GM18873 (cell line): ENCODE results near the gene NCAPH2.
A peak's percentile ranks its signal among the peaks of the same experiment; 100 is the strongest.

Experiments
- ATAC-seq: cut with Tn5 transposase; IDR thresholded peaks from one replicate; pipeline ENCODE4 v1.9.1; 2021; ENCODE audit warnings: mild to moderate bottlenecking, moderate library complexity, moderate number of reproducible peaks; ENCODE audit not compliant: unreplicated experiment, low FRiP score

Gene NCAPH2

GRCh38 chr22:50545522-50546325 lies 37.7 kb downstream of the NCAPH2 start, which contains the start of gene KLHDC7B:
Gene KLHDC7B (plus strand): TSS chr22:50545899. CDS start chr22:50546244, 345 bp downstream.
- no peak for ATAC-seq

DNA sequence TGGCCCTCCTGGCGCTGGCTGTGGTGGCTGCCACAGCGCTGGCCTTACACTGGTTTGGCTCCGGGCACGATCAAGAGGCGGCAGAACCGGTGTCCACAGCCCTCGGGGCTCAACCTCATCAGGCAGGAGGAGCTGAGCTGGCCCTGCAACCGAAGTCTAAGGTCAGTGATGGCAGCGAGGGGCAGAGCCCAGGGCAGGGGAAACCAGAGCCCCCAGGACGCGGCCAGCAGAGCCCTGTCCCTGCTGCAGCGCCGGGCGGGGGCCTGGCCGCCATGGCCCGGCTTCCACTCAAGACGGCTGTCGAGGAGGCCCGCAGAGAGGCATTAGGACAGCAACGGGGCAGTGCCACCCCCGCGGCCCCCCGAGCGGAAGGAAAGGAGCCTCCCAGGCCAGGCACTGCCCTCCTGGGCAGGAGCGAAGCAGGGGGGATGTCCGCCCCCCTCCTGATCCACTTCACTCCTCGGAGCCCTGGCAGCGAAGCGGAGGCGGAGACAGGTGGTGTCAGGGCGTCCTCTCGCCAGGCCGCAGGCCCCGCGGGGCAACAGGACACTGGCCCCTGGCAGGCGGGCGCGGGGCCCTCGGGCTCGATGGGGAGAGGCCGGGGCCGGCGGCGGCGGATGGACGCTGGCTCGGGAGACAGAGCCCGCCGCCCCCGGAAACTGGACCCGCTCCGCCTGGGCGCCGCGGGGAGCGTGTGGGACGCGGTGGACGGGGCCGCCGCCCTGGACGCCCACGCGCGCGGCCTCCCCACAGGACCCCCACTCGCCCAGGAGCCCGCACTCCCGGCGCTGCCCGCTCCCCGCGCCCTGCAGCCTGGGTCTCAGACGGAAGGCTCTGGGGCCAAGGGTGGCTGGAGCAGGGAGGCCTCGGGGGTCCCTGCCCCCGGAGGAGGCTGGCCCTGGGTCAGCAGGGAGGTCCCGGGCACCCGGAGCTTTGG lies 38.6 kb downstream of the NCAPH2 start:
- no peak for ATAC-seq

GRCh38 chr22:50547263-50547985 lies 39.4 kb downstream of the NCAPH2 start:
- no peak for ATAC-seq

- no peak for ATAC-seq
These were observed 40.3 kb downstream of the NCAPH2 start for GRCh38 chr22:50548040-50548920.

DNA sequence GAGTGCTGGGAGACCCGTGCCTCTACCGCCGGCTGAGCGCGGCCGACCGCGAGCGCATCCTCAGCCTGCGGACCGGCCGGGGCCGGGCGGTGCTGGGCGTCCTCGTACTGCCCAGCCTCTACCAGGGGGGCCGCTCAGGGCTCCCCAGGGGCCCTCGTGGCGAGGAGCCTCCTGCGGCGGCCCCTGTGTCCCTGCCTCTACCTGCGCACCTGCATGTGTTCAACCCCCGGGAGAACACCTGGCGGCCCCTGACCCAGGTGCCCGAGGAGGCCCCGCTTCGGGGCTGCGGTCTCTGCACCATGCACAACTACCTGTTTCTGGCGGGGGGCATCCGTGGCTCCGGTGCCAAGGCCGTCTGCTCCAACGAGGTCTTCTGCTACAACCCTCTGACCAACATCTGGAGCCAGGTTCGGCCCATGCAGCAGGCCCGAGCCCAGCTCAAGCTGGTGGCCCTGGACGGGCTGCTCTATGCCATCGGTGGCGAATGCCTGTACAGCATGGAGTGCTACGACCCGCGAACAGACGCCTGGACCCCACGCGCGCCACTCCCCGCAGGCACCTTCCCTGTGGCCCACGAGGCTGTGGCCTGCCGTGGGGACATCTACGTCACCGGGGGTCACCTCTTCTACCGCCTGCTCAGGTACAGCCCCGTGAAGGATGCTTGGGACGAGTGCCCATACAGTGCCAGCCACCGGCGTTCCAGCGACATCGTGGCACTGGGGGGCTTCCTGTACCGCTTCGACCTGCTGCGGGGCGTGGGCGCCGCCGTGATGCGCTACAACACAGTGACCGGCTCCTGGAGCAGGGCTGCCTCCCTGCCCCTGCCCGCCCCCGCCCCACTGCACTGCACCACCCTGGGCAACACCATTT lies 41.1 kb downstream of the NCAPH2 start:
- ATAC-seq: no peak

DNA sequence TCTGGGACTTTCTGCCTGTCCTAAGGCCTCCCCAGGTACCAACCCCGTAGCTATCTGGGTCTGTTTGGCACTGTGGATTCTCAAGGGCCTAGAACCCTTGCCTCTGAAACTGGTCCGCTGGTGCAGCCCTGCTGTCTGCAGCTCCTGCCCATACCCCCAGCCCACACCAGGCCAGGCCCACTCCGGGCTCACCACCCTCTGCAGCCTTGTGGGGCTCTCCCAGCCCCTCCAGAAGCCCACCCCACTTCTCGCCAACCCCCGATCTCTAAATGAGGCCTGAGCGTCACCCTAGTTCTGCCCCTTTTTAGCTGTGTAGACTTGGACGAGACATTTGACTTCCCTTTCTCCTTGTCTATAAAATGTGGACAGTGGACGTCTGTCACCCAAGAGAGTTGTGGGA lies 42.4 kb downstream of the NCAPH2 start:
- ATAC-seq: no peak

GRCh38 chr22:50551160-50551752 lies 43.2 kb downstream of the NCAPH2 start:
- no peak for ATAC-seq

- no peak for ATAC-seq
These were observed 45.3 kb downstream of the NCAPH2 start for GRCh38 chr22:50553310-50553709.

DNA sequence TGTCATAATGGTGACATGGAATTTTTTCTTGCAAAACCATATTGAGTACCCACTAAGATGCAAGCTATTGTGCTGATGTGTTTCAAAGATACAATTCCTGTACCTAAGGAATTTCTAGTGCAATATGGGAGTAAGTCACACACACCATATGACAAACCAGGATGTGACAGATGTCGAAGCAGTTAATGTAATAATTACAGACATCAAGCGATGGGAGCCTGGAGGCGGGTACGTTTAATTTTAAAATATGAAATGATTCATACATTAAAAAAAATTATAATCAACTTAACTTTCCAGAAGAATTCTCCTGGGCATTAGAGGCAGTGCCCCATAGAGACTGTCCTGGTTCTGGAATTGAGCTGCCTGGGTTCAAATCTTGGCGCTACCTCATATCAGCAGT lies 48.7 kb downstream of the NCAPH2 start:
- no peak for ATAC-seq

DNA sequence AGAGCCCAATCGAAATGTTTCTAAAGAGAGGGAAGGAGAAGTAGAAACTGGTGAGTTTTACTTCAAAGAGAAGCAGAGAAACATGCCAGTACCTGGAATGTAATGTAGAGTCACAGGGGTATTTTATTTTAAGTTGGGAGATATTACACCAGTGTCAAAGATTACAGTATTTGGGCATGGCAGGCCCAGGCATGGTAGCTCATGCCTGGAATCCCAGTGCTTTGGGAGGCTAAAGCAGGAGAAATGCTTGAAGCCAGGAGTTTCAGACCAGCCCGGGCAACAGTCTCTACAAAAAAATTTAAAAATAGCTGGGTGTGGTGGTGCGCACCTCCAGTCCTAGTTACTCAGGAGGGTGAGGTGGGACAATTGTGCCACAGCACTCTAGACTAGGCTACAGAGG lies 52.0 kb downstream of the NCAPH2 start:
- no peak for ATAC-seq

- no peak for ATAC-seq
These were observed 53.7 kb downstream of the NCAPH2 start for GRCh38 chr22:50561401-50562358.

DNA sequence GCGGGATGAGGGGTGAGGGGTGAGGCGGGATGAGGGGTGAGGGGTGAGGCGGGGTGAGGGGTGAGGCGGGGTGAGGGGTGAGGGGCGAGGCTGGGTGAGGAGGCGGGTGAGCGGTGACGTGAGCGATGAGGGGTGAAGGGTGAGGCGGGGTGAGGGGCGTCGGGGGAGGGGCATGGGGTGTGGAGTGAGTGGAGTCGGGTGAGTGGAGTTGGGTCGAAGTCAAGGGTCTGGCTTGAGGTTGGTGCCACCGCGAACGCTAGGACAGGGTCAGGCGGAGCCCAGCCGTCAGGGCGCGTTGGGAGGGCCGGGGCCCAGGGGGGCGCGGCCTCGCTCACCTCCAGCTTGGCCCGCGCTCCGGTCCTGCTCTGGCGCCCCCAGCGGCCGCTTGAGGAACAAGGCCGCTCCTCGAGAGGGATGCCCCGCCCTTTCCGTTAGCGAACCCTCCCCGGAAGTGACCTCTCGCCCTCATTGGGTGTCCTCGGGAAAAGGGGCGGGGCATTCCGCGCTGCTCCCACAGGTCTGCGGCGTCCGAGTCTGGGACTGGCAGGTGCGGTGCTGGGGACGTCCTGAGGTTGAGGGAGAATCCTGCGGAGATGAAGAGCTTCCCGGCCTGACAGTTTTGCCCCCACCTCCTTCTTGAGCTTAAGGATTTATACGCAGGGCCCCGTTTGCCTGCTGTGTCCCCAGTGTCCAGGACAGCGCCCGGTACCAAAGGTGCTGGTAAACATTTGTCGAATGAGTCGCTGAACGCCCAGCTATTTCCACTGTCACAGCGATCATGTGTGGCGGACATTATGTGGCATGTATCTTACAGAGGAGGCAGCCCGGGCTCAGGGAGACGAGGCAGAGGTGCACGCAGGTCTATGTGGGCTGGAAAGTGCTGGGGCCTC lies 54.7 kb downstream of the NCAPH2 start, which contains the start of gene SYCE3:
SYCE3 (minus strand) TSS at position 397 of the 890 bp plus-strand sequence. CDS start 6,514 bp downstream, outside the sequence.
- peak; percentile 88 for ATAC-seq

DNA sequence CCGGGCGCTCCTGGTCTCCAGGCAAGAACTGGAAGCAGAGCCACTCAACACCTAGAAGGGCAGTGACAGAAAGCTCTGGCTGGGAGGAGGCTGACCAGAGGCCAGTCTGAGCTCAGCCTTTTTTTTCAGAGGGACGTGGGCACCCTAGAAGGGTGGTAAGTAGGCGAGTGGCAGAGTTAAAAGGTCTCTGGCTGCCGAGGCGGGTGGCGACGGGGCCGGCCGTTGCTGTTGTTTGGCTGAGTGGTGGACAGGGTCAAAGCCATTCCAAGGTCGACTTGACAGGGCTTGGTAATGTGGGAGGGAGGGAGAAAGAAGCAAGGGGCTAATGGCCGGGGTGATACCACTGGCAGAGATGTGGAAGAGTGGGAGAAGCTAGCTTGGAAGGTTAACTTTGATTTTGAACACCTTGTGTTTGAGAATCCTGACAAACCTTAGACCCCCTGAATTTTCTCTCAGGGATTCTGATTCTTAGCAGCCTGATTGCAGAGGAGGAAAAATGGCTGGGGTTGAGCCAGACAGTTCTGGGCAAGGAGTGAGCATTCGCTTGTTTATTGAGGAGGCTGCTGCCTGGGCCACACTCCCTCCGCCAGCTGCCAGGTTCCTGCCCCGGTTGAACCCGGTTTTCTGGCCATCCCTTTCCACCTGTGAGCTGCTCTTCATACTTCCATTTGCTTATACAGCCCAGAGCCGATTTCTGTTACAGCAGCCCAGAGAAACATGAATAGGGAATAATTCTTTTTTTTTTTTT lies 55.6 kb downstream of the NCAPH2 start:
- ATAC-seq: no peak

- no peak for ATAC-seq
These were observed 56.3 kb downstream of the NCAPH2 start for GRCh38 chr22:50564289-50564688.

GRCh38 chr22:50567721-50568252 lies 59.8 kb downstream of the NCAPH2 start:
- ATAC-seq: no peak
